ENCODE results near the gene KTN1. TPM values are rescaled to one million over a fixed set of nuclear protein-coding genes. Genes with fewer than 3 reads are reported as not detected.

The KTN1 gene
- total RNA-seq, 6 donors from 2014 or later: 69.1 to 215 (median 116) TPM

DNA sequence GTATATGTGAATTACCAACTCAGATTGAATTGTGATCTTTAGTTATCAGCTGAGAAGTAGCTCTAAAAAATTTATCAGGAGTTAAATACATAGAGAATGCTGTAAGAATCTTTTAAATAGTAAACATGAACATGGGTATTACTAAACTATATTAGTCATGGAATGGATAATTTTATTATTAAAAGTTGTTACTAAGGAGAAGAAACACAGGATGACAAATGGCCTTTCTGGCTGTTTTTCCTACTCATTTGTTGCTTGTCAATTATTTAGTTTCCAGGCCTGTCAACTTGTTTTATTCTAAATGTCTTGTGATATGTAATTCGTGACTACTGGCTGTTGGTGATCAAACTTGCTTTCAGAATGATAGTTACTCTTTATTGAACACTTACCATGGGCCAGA is 58.7 kb downstream of the KTN1 start:
- Histone ChIP-seq H3K27me3 (no peaks in the 10 kb centered on the region), H3K4me3 (no peak overlapping the region), H3K36me3 (peaks cover 10 to 87% (median 41%) of the 10 kb centered on the region in 4 donors), H3K4me1 (no peaks in the 10 kb centered on the region), H3K27ac (no peak overlapping the region), H3K9me3 (no peaks in the 10 kb centered on the region)
- DNase-seq (no peak), ATAC-seq (ENCODE audit: low FRiP score in 2 of 2) (no peak)
- WGBS, 2 donors: 81 to 97% methylated on average over 1 of the region's 1 CpG
- TF ChIP-seq POLR2A (IDR thresholded peaks at IDR 0.05) (no peak), EP300 (IDR thresholded peaks at IDR 0.05) (no peak), POLR2AphosphoS5 (IDR thresholded peaks at IDR 0.05) (no peak)
- TF ChIP-seq, protein P1, sequence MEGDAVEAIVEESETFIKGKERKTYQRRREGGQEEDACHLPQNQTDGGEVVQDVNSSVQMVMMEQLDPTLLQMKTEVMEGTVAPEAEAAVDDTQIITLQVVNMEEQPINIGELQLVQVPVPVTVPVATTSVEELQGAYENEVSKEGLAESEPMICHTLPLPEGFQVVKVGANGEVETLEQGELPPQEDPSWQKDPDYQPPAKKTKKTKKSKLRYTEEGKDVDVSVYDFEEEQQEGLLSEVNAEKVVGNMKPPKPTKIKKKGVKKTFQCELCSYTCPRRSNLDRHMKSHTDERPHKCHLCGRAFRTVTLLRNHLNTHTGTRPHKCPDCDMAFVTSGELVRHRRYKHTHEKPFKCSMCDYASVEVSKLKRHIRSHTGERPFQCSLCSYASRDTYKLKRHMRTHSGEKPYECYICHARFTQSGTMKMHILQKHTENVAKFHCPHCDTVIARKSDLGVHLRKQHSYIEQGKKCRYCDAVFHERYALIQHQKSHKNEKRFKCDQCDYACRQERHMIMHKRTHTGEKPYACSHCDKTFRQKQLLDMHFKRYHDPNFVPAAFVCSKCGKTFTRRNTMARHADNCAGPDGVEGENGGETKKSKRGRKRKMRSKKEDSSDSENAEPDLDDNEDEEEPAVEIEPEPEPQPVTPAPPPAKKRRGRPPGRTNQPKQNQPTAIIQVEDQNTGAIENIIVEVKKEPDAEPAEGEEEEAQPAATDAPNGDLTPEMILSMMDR (IDR thresholded peaks at IDR 0.05): no peak

DNA sequence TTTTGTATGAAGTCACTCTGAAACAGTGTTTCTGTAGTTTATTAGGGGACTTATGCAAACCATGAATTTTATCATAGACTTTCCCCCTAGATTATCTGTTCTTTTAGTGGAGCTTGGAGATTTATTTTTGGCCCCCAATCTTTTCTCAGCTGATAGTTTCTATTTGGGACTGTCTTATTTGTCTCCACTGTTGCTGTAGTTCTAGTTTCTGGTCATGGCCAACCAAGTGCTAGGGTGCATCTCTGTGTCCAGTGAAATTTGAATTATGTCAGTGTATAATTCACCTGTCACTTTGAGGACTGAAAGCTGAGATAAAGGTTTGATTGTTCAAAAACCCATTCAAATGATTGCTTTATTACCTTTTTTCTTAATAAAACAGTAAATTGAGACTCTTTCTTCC is 61.3 kb downstream of the KTN1 start:
- H3K9me3 ChIP-seq: no peaks in the 10 kb centered on the region
- no peak overlapping the region for H3K4me3 ChIP-seq
- no peak for DNase-seq
- H3K27ac ChIP-seq: no peak overlapping the region
- no peaks in the 10 kb centered on the region for H3K4me1 ChIP-seq
- no peak for ATAC-seq (ENCODE audit: low FRiP score in 2 of 2)
- no peaks in the 10 kb centered on the region for H3K27me3 ChIP-seq
- H3K36me3 ChIP-seq: peaks cover 9 to 72% (median 30%) of the 10 kb centered on the region in 4 donors
- TF ChIP-seq POLR2A (IDR thresholded peaks at IDR 0.05): no peak
- no peak for TF ChIP-seq EP300 (IDR thresholded peaks at IDR 0.05)
- no peak for TF ChIP-seq POLR2AphosphoS5 (IDR thresholded peaks at IDR 0.05)
- TF ChIP-seq, protein P1 (IDR thresholded peaks at IDR 0.05): no peak

DNA sequence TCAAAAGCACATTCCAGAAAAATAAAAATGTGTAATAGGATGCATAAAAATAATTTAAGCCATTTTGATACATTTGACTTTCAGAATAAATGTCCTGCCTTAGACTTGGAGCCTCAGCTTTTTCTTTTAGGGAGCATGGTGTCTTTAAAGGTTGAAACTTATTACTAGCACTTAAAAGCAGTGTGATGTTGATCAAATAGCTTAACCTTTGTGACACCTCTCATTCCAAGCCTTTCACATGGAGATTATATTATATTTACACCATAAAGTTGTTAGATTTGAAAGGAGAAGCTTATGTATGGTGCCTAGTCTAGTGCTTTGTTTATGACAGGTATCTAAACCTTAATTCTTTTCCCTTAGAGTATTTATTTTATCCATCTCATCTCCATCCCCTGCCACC is 61.9 kb downstream of the KTN1 start:
- H3K4me1 ChIP-seq: no peaks in the 10 kb centered on the region
- H3K36me3 ChIP-seq: peaks cover 2 to 66% (median 23%) of the 10 kb centered on the region in 4 donors
- H3K9me3 ChIP-seq: no peaks in the 10 kb centered on the region
- H3K27me3 ChIP-seq: no peaks in the 10 kb centered on the region
- ATAC-seq (ENCODE audit: low FRiP score in 2 of 2) (no peak), DNase-seq (no peak)
- no peak overlapping the region for H3K27ac ChIP-seq
- no peak overlapping the region for H3K4me3 ChIP-seq
- TF ChIP-seq POLR2AphosphoS5 (IDR thresholded peaks at IDR 0.05) (no peak), EP300 (IDR thresholded peaks at IDR 0.05) (no peak), POLR2A (IDR thresholded peaks at IDR 0.05) (no peak)
- TF ChIP-seq, protein P1 (IDR thresholded peaks at IDR 0.05): no peak

DNA sequence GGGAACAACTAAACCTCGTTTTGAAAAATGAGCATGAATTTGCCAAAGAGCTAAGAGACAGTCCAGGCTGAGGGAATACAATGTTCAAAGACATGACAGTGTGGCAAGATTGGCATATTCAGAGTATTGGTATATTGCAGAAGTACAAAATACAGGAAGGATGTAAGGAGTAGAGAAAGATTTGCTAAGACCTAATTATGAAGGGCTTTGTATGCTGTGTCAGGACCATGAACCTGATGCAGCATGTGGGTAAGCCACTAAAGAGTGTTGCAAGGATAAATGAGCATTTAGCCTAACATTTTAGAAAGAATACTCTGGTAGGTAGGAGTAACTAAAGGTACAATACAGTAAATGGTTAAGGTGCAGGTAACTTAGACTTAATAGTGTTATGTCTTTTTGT is 65.1 kb downstream of the KTN1 start:
- peaks cover 0 to 66% (median 16%) of the 10 kb centered on the region in 4 donors for H3K36me3 ChIP-seq

More for the DNA sequence above, 65.1 kb downstream of the KTN1 start:
- H3K4me3 ChIP-seq: no peak overlapping the region
- H3K27ac ChIP-seq: no peak overlapping the region
- no peaks in the 10 kb centered on the region for H3K27me3 ChIP-seq
- 72 to 82% methylated on average over 1 of the region's 1 CpG for WGBS, 2 donors
- no peaks in the 10 kb centered on the region for H3K4me1 ChIP-seq
- TF ChIP-seq, protein P1 (IDR thresholded peaks at IDR 0.05): no peak
- TF ChIP-seq POLR2A (IDR thresholded peaks at IDR 0.05) (no peak), EP300 (IDR thresholded peaks at IDR 0.05) (no peak), POLR2AphosphoS5 (IDR thresholded peaks at IDR 0.05) (no peak)
- DNase-seq (no peak), ATAC-seq (ENCODE audit: low FRiP score in 2 of 2) (no peak)
- no peaks in the 10 kb centered on the region for H3K9me3 ChIP-seq
